HG02763 (cell line): ENCODE measurements around the gene C6orf120.
"Not testable (repeated sequence)": the region's sequence is repeated elsewhere in the genome, so short reads cannot be mapped to it uniquely, and the experiment has no call there.

Experiments used
- ATAC-seq: cut with Tn5 transposase; IDR thresholded peaks from one replicate; pipeline ENCODE4 v1.9.1; 2021; ENCODE audit warnings: mild to moderate bottlenecking, moderate library complexity; ENCODE audit not compliant: unreplicated experiment

Gene C6orf120

DNA sequence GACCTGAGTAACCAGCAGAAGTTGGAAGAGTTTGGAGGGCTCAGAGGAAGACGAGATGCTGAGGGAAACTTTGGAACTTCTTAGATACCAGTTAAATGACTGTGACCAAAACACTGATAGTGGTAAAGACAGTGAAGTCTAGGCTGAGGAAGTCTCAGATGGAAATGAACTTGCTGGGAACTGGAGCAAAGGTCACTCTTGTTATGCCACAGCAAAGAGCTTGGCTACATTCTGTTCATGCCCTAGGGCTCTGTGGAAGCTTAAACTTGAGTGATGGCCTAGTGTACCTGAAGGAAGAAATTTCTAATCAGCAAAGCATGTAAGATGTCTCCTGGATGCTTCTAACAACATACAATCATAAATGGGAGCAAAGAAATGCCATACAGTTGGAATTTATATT lies 24.8 kb upstream of the C6orf120 start:
- no peak for ATAC-seq

DNA sequence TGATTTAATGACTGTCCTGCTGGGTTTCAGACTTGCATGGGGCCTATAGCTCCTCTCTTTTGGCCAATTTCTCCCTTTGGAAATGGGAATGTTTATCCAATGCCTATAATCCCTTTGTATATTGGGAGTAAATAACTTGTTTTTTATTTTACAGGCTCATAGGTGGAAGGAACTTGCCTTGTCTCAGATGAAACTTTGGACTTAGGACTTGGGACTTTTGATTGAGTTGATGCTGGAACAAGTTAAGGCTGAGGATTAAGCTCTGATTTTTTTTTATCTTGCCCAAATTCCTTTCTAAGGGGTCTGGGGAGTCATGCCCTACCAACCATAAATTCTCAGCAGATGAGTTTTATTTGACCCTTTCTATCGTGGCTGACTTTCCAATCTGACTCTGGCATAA lies 23.6 kb upstream of the C6orf120 start:
- no peak for ATAC-seq

GRCh38 chr6:169684056-169684455 lies 17.9 kb upstream of the C6orf120 start:
- ATAC-seq = no peak

DNA sequence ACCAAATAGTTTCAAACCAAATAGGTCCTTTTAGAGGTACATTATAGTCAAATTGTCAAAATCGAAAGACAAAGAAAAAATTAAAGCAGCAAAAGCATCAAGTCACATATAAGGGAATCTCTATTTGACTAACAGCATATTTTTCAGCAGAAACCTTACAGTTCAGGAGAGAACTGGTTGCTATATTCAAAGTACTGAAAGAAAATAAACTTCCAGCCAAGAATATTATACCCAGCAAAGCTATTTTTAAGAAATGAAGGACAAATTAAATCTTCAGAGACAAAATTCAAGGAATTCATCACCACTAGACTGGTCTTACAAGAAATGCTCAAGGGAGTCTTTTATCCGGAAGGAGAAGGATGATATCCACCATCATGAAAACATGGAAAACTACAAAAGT lies 16.1 kb upstream of the C6orf120 start:
- no peak for ATAC-seq

DNA sequence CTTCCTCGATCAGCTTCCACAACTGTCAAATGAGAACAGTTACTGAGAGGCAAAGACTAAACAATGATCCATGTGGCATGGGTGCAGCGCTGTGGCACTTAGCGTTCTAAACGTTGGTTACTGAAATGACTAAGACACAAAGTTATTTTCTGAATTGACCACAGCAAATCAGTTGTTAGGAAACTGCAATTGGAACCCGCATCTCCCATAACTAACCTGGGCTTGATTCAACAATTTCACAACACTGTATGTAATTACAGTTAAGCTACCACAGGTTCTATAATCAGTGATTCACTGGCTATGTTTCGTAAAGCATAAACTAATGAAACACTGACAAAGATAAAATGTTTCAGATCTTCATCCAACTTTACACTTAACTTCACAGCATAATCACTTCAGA lies 12.6 kb upstream of the C6orf120 start:
- ATAC-seq = no peak

GRCh38 chr6:169691260-169691659 lies 10.7 kb upstream of the C6orf120 start:
- ATAC-seq = no peak

DNA sequence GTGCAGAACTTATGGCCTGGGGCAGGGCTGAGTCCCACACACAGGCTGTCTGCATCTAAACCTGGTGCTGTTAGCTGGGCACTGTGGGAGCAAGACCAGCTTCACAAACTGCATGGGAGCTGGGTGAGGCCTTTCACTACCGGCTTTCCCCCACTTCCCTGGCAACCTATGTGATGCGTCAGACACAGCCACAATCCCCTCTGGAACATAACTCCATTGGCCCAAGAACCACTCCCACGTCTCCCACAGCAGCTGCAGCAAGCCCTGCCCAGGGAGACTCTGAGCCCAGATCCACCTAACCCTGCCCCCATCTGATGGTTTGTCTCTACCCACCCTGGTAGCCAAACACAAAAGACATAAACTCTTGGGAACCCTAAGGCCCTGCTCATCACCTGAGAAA lies 9.4 kb upstream of the C6orf120 start:
- ATAC-seq = no peak

GRCh38 chr6:169695131-169695530 lies 6.8 kb upstream of the C6orf120 start:
- no peak for ATAC-seq

DNA sequence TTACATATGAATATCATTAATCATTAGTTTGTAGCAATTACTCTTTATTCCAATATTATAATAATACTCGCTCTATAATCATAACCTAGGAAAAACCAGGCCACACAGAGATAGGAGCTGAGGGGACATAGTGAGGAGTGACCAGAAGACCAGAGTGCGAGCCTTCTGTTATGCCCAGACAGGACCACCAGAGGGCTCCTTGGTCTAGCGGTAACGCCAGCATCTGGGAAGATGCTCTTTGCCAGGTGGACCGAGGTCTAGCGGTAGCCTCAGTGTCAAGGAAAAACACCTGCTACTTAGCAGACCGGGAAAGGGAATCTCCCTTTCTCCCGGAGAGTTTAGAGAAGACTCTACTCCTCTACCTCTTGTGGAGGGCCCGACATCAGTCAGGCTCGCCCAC lies 4.8 kb upstream of the C6orf120 start:
- ATAC-seq = not testable (repeated sequence)

GRCh38 chr6:169700296-169700695 lies 1.6 kb upstream of the C6orf120 start:
- no peak for ATAC-seq

GRCh38 chr6:169701311-169701953 lies 494 bp upstream of the C6orf120 start:
- no peak for ATAC-seq

- no peak for ATAC-seq
Measured at GRCh38 chr6:169702840-169703246, 917 bp downstream of the C6orf120 start.

- no peak for ATAC-seq
Measured at GRCh38 chr6:169707772-169708171, 5.8 kb downstream of the C6orf120 start.

GRCh38 chr6:169709293-169709692 lies 7.4 kb downstream of the C6orf120 start:
- no peak for ATAC-seq

GRCh38 chr6:169710009-169710408 lies 8.1 kb downstream of the C6orf120 start:
- no peak for ATAC-seq

DNA sequence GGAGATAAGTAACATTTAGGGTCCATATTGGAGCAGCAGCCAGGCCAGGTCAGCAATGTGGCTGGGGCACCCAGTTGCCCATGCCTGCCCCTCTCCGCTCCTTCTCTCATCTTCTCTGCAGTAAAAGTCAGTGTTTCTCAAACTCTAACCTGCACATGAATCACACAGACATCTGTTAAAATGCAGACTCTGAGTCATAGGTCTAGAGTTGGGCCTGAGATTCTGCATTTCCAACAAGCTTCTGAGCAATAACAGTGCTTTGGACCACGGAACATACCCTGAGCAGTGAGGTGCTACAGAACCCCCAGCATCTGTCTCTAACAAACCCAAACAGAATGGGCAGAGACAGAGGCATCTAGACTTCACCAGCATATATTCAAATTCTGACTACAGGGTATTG lies 12.3 kb downstream of the C6orf120 start:
- no peak for ATAC-seq

GRCh38 chr6:169714595-169714994 lies 12.7 kb downstream of the C6orf120 start:
- no peak for ATAC-seq

GRCh38 chr6:169719117-169719516 lies 17.2 kb downstream of the C6orf120 start:
- no peak for ATAC-seq

DNA sequence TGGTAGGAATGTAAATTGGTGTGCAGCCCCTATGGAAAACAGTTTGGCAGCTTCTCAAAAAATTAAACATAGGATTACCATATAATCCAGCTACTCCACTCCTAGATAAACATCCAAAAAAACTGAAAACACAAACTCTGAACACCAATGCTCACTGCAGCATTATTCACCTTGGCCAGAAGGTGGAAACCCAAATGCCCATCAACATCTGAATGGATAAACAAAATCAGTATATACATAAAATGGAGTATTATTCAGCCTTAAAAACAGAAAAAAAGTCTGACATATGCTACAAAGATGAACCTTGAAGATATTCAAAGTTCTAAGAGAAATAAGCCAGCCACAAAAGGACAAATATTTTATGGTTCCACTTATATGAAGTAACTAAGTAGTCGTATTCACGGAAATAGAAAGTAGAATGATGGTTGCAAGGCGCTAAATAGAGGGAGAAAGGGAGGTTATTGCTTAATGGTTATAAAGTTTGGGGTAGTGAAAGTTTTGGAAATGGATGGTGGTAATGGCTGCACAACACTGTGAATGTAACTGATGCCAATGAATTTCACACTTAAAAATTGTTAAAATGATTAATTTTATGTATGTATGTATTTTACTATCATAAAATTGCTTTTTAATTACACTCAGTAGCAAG lies 18.4 kb downstream of the C6orf120 start:
- ATAC-seq = no peak

DNA sequence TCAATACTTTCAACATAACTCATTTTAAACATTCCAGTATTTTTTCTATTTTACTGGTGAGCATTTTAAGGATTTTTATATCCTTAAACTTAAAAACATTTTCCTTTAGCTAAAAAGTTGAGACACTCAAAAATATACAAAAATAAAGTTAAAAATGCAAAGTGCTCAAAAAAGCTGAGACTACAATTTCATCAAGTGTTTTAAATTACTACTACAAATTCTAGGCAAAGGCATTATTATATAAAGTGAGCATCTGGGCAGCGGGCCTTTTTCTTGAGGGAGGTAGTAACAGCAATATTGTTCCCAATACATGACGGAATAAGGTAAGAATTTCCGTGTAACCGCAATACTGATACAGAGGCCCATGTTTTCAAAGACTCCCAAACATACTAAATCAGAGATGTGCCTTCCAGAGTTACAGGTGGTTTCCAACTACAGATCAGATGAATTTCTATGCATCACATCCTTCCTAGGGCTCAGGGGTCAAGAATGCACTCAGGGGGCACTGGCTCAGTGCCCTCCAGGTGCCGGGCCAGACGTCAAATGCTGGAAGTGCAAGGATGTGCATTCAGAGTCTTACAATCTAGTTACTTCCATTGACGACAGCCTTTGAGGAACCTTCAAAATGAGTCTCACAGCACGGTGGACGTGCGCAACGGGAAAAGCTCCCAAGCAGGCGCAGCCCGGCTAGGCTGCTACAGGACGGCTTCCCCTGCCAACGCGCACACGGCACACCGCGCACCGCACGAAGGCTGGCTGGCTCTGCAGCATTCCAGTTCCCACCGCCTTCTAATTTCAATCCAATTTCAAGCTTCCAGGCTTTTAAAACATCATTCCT lies 20.7 kb downstream of the C6orf120 start:
- no peak for ATAC-seq

DNA sequence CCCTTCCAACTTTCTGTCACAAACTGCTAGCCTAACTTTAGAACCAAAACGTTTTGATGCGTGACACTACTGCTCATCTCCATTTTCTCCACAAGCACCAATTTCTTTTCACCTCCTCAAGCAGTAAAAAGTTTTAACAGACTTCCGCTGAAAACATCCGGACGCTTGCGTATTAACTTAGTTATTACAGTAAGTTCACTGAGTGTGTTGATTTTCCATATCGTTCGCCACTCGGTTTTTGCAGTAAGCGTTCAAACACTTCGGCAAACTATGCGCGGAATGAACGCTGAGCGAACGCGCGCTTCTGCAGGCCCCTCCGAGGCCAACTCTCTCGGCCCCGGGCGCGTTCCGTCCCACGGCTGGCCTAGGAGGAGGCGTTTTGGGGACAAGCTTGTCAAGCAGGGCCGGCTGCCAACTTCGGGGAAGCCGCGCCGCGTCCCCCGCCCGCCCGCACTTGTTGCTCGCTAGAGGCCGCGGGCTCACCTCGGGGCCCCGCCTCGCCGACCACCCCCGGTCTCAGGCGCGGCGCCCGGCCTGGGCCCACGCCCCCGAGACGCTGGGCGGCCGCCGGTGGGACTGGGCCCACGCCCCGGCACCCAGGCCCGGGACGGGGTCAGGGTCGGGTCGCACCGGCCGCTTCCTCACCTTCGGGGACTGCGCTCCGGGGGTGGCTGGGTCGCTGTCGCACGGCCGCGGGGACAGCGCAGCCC lies 21.4 kb downstream of the C6orf120 start:
- ATAC-seq = peak; percentile 34
